HCT116 (cell line): ENCODE measurements around the gene IGSF5. TPM values are rescaled to one million over a fixed set of nuclear protein-coding genes. Genes with fewer than 3 reads are reported as not detected.

Experiments used
- ATAC-seq: fragments of 200-7000 bp; cut with Tn5 transposase; 2 replicates; pipeline ENCODE4 v1.9.1; 2020; ENCODE audit warnings: mild to moderate bottlenecking, moderate library complexity
- BruUV-seq: library from RNA; stranded (reverse); fragments of 400-500 nt; replicated peaks from 2 replicates; lab custom pipeline; 2021; lab: Mats Ljungman, UMichigan
- CTCF ChIA-PET: fragments of 300-600 bp; sonication (Branson Sonifier 250); formaldehyde crosslinking; loops from one replicate; lab custom pipeline; 2021; ENCODE audit warnings: antibody characterized with exemption; lab: Charles Lee
- POLR2A ChIA-PET: fragments of 300-600, 350-600 bp; sonication (Branson Sonifier 250); formaldehyde crosslinking; loops from one replicate; lab custom pipeline; 2021; ENCODE audit warnings: antibody characterized with exemption; lab: Charles Lee
- RAD21 ChIA-PET, 2 experiments: fragments of 300-600 bp; sonication (Branson Sonifier 250); formaldehyde crosslinking; loops; one replicate each; lab custom pipeline; 2023; ENCODE audit warnings: low total read pairs in 2 of 2; ENCODE audit not compliant: uncharacterized antibody in 2 of 2, unreplicated experiment in 2 of 2, low non-redundant PET in 1 of 2; lab: Charles Lee
- DNase-seq: peaks from one replicate; pipeline ENCODE4 v3.0.0-alpha.2; 2010; ENCODE audit warnings: low read depth, low spot score
- H2AFZ ChIP-seq: fragments of 200-600 bp; shearing (Covaris generic), sonication (generic); 2 replicates; pipeline ENCODE4 v1.6.1; 2017; ENCODE audit warnings: low read depth, mixed run types, mixed read lengths, antibody characterized with exemption, low read length; ENCODE audit not compliant: poor library complexity, severe bottlenecking
- H3K27ac ChIP-seq: 2 replicates; pipeline ENCODE4 v1.5.1; 2012; ENCODE audit warnings: low read depth, low read length
- H3K27me3 ChIP-seq: fragments of 200-600 bp; sonication (generic); 2 replicates; pipeline ENCODE4 v1.6.1; 2016; ENCODE audit warnings: mixed run types, low read length, mixed read lengths; ENCODE audit not compliant: insufficient read depth
- H3K36me3 ChIP-seq, 2 experiments: fragments of 200-500 bp in 1 of 2; fragments of 200-600 bp in 1 of 2; sonication (Bioruptor generic) in 1 of 2; sonication (generic) in 1 of 2; 2 replicates each; pipeline versions ENCODE4 v1.5.1 to v1.6.1; 2014 to 2016; ENCODE audit warnings: low read length in 2 of 2, inconsistent platforms in 1 of 2, mixed read lengths in 1 of 2, mixed run types in 1 of 2; ENCODE audit not compliant: insufficient read depth in 2 of 2, control insufficient read depth in 1 of 2
- H3K4me1 ChIP-seq, 2 experiments: fragments of 200-600 bp in 1 of 2; sonication (generic) in 1 of 2; 2 replicates each; pipeline versions ENCODE4 v1.5.1 to v1.6.1; 2012 to 2017; ENCODE audit warnings: low read length in 2 of 2, inconsistent platforms in 1 of 2, mild to moderate bottlenecking in 1 of 2, mixed read lengths in 1 of 2, mixed run types in 1 of 2, moderate library complexity in 1 of 2; ENCODE audit not compliant: insufficient read depth in 2 of 2, control insufficient read depth in 1 of 2
- H3K4me2 ChIP-seq: fragments of 200-600 bp; sonication (generic); 2 replicates; pipeline ENCODE4 v1.6.1; 2017; ENCODE audit warnings: mixed run types, low read length, mixed read lengths
- H3K4me3 ChIP-seq, 2 experiments: fragments of 200-600 bp in 1 of 2; sonication (generic) in 1 of 2; replicated peaks in 1 of 2; 2 replicates each; pipeline ENCODE4 v1.5.1; 2011 to 2016; ENCODE audit warnings: low read length in 2 of 2, control low read depth in 1 of 2, low read depth in 1 of 2, mild to moderate bottlenecking in 1 of 2, mixed read lengths in 1 of 2, mixed run types in 1 of 2
- H3K79me2 ChIP-seq: fragments of 200-600 bp; sonication (generic); 2 replicates; pipeline ENCODE4 v1.6.1; 2017; ENCODE audit warnings: mild to moderate bottlenecking, mixed run types, low read length, moderate library complexity, mixed read lengths; ENCODE audit not compliant: insufficient read depth
- H3K9ac ChIP-seq: fragments of 200-600 bp; sonication (generic); 2 replicates; pipeline ENCODE4 v1.6.1; 2016; ENCODE audit warnings: low read length, mixed read lengths
- H3K9me2 ChIP-seq: fragments of 200-600 bp; sonication (generic), shearing (Covaris generic); 2 replicates; pipeline ENCODE4 v1.6.1; 2017; ENCODE audit warnings: mixed run types, mild to moderate bottlenecking, moderate library complexity; ENCODE audit not compliant: insufficient read depth
- H3K9me3 ChIP-seq, 2 experiments: fragments of 200-500 bp in 1 of 2; fragments of 200-600 bp in 1 of 2; sonication (Bioruptor generic) in 1 of 2; sonication (generic) in 1 of 2; 2 replicates each; pipeline ENCODE4 v1.6.1; 2014 to 2017; ENCODE audit warnings: low read length in 2 of 2, mixed read lengths in 2 of 2, inconsistent platforms in 1 of 2, low read depth in 1 of 2, mild to moderate bottlenecking in 1 of 2, mixed run types in 1 of 2, moderate library complexity in 1 of 2; ENCODE audit not compliant: control insufficient read depth in 1 of 2, insufficient read depth in 1 of 2
- H4K20me1 ChIP-seq: fragments of 200-600 bp; sonication (generic), shearing (Covaris generic); 2 replicates; pipeline ENCODE4 v1.6.1; 2017; ENCODE audit warnings: mixed run types, mild to moderate bottlenecking, moderate library complexity; ENCODE audit not compliant: insufficient read depth
- CBX3 ChIP-seq: IDR thresholded peaks from 2 replicates; pipeline ENCODE4 v1.6.1; 2012; ENCODE audit warnings: low read depth
- FOSL1 ChIP-seq: IDR thresholded peaks from 2 replicates; pipeline ENCODE4 v1.6.1; 2012; ENCODE audit warnings: low read depth
- JUND ChIP-seq: IDR thresholded peaks from 2 replicates; pipeline ENCODE4 v1.6.1; 2012
- POLR2A ChIP-seq: IDR thresholded peaks from 2 replicates; pipeline ENCODE4 v1.7.0; 2011; ENCODE audit warnings: borderline replicate concordance; ENCODE audit not compliant: insufficient read depth, insufficient read length; ENCODE audit errors: extremely low read depth
- POLR2AphosphoS5 ChIP-seq: IDR thresholded peaks from 2 replicates; pipeline ENCODE4 v1.6.1; 2011; ENCODE audit warnings: mild to moderate bottlenecking, low read depth, low read length, moderate library complexity
- SRF ChIP-seq: IDR thresholded peaks from 2 replicates; pipeline ENCODE4 v1.6.1; 2012; ENCODE audit warnings: low read depth
- YY1 ChIP-seq: IDR thresholded peaks from 2 replicates; pipeline ENCODE4 v1.6.1; 2011; ENCODE audit warnings: low read length, low read depth, moderate library complexity, mild to moderate bottlenecking; ENCODE audit not compliant: insufficient replicate concordance; ENCODE audit errors: extremely low read depth
- ZFX ChIP-seq: fragments of 450-650 bp; IDR thresholded peaks from 2 replicates; pipeline ENCODE4 v1.6.1; 2017
- ZNF274 ChIP-seq: fragments of 200-500 bp; sonication (Bioruptor generic); IDR thresholded peaks from 2 replicates; pipeline ENCODE4 v1.6.1; 2014; ENCODE audit warnings: mild to moderate bottlenecking, low read depth, low read length, inconsistent platforms
- intact Hi-C: fragments of 100-400 bp; cut with micrococcal nuclease; formaldehyde crosslinking; loops from 2 replicates; pipeline ENCODE4 v1.10.0; 2022
- total RNA-seq: library from RNA; stranded (reverse); gene quantifications from one replicate; pipeline ENCODE4 v1.2.1, GENCODE V29; 2021; ENCODE audit not compliant: unreplicated experiment
- TF ChIP-seq, protein P1 (sequence below): IDR thresholded peaks from 2 replicates; pipeline ENCODE4 v1.6.1; 2012
- TF ChIP-seq, protein P2 (sequence below), 3 experiments: fragments of 200-600 bp in 1 of 3; sonication (generic) in 1 of 3; IDR thresholded peaks in 2 of 3; conservative IDR thresholded peaks in 1 of 3; 2 replicates each; pipeline ENCODE4 v1.5.1; 2012 to 2017; ENCODE audit warnings: low read depth in 2 of 3, low read length in 2 of 3, antibody characterized with exemption in 1 of 3, borderline replicate concordance in 1 of 3, control low read depth in 1 of 3, mild to moderate bottlenecking in 1 of 3, mixed read lengths in 1 of 3, mixed run types in 1 of 3, moderate library complexity in 1 of 3; ENCODE audit not compliant: insufficient read depth in 1 of 3
- TF ChIP-seq, protein P3 (sequence below): IDR thresholded peaks from 2 replicates; pipeline ENCODE4 v1.6.1; 2012; ENCODE audit warnings: low read depth

The IGSF5 gene
- total RNA-seq, 1 experiment from 2014 or later = not detected

DNA sequence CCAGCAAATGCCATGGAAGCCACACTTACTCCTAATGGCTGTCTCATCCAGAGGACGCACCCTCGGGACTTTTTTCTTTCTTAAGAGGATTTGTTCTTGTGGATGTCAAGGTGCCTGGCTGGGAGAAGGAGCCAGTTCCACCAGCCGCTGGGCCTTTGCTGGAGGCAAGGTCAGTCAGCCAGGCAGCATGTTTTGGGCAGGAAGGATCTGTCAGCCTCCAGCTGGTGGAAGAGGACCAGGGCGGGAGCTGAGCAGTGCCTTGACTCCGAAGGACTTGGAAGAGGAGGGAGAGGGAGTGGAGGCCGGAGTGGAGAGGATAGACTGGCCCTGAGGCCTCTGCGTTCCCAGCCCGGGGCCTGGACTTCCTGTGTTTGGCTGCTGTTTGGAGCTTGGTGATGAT lies 5.7 kb downstream of the IGSF5 start:
- POLR2A ChIA-PET = no interaction called here
- H3K9me3 ChIP-seq = no peaks in the 10 kb centered on the region; a peak in 1 of 4 replicates
- TF ChIP-seq, protein P1, sequence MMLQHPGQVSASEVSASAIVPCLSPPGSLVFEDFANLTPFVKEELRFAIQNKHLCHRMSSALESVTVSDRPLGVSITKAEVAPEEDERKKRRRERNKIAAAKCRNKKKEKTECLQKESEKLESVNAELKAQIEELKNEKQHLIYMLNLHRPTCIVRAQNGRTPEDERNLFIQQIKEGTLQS = no peak
- TF ChIP-seq CBX3 (no peak), JUND (no peak), YY1 (no peak), POLR2AphosphoS5 (no peak), SRF (no peak), FOSL1 (no peak), ZFX (no peak), ZNF274 (no peak), POLR2A (no peak)
- TF ChIP-seq, protein P2, sequence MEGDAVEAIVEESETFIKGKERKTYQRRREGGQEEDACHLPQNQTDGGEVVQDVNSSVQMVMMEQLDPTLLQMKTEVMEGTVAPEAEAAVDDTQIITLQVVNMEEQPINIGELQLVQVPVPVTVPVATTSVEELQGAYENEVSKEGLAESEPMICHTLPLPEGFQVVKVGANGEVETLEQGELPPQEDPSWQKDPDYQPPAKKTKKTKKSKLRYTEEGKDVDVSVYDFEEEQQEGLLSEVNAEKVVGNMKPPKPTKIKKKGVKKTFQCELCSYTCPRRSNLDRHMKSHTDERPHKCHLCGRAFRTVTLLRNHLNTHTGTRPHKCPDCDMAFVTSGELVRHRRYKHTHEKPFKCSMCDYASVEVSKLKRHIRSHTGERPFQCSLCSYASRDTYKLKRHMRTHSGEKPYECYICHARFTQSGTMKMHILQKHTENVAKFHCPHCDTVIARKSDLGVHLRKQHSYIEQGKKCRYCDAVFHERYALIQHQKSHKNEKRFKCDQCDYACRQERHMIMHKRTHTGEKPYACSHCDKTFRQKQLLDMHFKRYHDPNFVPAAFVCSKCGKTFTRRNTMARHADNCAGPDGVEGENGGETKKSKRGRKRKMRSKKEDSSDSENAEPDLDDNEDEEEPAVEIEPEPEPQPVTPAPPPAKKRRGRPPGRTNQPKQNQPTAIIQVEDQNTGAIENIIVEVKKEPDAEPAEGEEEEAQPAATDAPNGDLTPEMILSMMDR (IDR thresholded peaks at IDR 0.05 in 2 of 3, conservative IDR thresholded peaks at IDR 0.05 in 1 of 3; ENCODE audit: borderline replicate concordance in 1 of 3, insufficient read depth in 1 of 3, low read depth in 2 of 3, low read length in 2 of 3) = no peak
- TF ChIP-seq, protein P3, sequence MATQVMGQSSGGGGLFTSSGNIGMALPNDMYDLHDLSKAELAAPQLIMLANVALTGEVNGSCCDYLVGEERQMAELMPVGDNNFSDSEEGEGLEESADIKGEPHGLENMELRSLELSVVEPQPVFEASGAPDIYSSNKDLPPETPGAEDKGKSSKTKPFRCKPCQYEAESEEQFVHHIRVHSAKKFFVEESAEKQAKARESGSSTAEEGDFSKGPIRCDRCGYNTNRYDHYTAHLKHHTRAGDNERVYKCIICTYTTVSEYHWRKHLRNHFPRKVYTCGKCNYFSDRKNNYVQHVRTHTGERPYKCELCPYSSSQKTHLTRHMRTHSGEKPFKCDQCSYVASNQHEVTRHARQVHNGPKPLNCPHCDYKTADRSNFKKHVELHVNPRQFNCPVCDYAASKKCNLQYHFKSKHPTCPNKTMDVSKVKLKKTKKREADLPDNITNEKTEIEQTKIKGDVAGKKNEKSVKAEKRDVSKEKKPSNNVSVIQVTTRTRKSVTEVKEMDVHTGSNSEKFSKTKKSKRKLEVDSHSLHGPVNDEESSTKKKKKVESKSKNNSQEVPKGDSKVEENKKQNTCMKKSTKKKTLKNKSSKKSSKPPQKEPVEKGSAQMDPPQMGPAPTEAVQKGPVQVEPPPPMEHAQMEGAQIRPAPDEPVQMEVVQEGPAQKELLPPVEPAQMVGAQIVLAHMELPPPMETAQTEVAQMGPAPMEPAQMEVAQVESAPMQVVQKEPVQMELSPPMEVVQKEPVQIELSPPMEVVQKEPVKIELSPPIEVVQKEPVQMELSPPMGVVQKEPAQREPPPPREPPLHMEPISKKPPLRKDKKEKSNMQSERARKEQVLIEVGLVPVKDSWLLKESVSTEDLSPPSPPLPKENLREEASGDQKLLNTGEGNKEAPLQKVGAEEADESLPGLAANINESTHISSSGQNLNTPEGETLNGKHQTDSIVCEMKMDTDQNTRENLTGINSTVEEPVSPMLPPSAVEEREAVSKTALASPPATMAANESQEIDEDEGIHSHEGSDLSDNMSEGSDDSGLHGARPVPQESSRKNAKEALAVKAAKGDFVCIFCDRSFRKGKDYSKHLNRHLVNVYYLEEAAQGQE = no peak
- TF ChIP-seq, all 23 proteins: peak for 0
- Histone ChIP-seq H3K4me2 (no peak overlapping the region), H3K36me3 (no peaks in the 10 kb centered on the region), H3K4me3 (no peak overlapping the region), H3K9me2 (no peaks in the 10 kb centered on the region), H3K79me2 (no peaks in the 10 kb centered on the region), H2AFZ (no peak overlapping the region), H3K27me3 (no peaks in the 10 kb centered on the region; the same call in 1 of the 2 replicates), H3K9ac (no peak overlapping the region), H3K27ac (no peak overlapping the region), H3K4me1 (no peaks in the 10 kb centered on the region), H4K20me1 (no peaks in the 10 kb centered on the region)
- BruUV-seq = no TSS peak
- ATAC-seq (no peak), DNase-seq (no peak)
- CTCF ChIA-PET = no interaction called here
- RAD21 ChIA-PET = no interaction called here
- intact Hi-C loops = no loop called here
